CD4-positive, alpha-beta T cell treated with Interleukin-10 for 1 hour (primary cell): ENCODE results near the gene NANOS2.
A peak's percentile ranks its signal among the peaks of the same experiment; 100 is the strongest.

ENCODE experiments used
- DNase-seq: peaks from one replicate; pipeline ENCODE4 v3.0.0-alpha.2; 2020

The NANOS2 gene

GRCh38 chr19:45890877-45891276, 23.7 kb downstream of the NANOS2 start:
- no peak for DNase-seq

DNA sequence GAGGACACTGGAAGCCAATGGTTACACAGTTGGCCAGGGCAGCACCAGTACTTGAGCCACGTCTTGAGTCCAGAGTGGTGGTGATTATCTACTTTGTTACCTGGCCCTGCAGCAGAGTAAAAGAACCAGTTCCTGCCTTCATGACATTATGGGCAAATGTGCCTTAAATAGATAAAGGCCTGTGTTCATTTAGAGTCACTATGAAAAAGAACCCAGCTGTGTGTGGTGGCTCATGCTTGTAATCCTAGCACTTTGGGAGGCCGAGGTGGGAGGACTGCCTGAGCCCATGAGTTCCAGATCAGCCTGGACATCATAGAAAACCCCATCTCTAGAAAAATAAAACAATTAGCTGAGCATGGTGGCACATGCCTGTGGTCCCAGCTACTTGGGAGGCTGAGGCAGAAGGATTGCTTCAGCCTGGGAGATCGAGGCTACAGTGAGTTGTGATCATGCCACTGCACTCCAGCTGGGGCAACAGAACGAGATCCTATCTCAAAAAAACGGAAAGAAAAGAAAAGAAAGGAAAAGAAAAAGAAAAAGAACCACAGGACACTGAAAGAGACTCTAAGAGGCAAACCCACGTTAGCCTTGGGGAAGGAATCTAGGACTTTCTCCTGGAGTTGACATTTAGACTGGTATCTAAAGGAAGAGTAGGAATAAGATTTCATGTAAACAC, 25.2 kb downstream of the NANOS2 start:
- no peak for DNase-seq

GRCh38 chr19:45887200-45887710, 27.3 kb downstream of the NANOS2 start:
- DNase-seq = no peak

- peak; percentile 94 for DNase-seq
Observed at GRCh38 chr19:45886427-45887199, 28.0 kb downstream of the NANOS2 start.

- DNase-seq = peak; percentile 92
Observed at GRCh38 chr19:45885556-45886426, 28.8 kb downstream of the NANOS2 start, which contains the start of gene IRF2BP1. Gene IRF2BP1, minus strand, starts transcription at chr19:45886141. Its CDS starts 367 bp downstream, at chr19:45885774.

DNA sequence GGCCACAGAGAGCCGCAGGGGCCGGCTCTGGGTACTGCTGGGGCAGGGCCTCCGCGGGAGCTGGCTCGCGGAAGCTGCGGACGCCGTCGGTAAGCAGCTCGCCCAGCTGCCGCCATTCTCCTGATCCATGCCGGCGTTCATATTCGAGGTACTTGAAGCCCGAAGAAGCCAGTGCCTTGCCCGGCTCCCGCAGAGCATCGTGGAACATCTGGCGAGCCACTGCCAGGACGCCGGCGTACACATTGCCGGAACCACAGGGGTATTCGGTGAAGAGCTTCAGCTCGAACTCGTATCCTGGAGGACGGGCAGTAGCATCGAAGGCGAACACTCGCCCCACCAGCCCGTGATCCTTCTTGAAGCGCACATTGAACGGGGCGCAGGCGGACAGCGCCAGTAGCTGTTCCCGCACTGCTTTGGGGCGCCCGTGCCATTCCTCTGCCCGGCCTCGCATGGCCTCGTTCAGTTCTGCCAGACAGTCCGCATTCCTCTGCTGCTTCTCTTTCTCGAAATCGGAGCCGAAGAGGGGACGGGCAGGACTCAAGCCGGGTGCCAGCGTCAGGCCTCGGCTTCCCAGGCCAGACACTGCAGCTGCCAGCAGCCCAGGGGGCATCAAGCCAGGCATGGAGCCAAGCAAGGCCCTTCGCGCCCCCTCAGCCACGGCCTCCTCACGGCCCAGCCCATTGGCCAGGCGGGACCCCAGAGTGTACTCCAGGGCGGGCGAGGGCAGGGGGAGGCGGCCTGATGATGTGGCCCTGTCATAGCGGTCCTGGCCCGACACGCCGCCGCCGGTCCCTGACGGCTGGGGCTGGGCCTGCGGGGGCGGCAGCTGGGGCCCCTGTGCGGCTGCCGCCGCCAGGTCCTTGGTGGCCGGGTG, 29.7 kb downstream of the NANOS2 start:
- DNase-seq = no peak

DNA sequence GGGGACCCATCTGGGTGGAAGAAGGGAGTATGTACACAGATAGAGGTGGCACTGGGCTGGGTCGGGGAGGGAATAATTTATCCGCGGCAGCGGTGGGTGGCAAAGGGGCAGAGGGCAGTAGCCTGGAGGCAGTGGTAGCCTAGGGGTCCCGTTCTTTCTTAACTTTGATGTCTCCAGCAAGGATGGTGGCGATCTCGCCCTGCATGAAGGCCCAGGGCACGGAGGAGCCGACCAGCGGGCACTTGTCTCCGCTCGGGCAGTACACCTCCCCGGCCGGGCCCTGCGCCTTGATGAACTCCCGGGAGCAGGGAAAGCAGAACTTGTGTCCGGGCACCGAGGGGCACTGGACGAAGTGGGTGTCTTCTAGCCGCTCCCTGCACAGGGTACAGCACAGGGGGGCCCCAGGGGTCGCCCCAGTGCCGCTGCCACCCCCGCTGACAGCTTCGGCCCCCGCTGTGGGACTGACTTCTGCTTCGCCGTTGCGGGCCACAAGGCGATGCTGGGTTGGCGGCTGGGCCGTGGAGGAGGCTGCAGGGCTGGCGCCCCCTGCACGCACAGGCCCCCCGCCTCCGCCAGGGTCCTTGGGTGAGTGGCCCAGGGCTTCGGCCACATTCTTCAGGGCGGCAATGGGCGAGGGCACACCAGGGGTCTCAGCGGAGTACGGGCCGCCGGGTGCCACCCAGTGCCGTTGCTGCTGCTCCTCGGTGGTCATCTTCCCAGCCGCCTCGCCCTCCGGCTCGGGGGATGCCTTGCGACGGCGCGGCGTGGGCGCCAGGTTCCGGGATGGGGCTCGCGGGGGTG, 30.5 kb downstream of the NANOS2 start:
- no peak for DNase-seq

DNA sequence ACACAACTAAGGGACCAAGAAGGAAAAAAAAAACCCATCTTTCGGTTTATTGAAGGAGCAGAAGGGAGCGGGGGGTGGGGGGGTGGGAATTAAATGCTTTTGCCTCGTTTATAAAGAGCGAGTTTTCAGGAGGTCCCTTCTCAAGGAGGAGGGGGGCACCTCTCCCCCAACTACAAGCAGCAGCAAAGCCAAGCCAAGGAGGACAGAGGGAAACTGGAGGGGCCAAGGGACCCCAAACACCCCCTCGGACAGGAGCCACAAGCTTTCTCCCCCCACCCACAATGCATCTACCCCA, 31.0 kb downstream of the NANOS2 start:
- DNase-seq = no peak

DNA sequence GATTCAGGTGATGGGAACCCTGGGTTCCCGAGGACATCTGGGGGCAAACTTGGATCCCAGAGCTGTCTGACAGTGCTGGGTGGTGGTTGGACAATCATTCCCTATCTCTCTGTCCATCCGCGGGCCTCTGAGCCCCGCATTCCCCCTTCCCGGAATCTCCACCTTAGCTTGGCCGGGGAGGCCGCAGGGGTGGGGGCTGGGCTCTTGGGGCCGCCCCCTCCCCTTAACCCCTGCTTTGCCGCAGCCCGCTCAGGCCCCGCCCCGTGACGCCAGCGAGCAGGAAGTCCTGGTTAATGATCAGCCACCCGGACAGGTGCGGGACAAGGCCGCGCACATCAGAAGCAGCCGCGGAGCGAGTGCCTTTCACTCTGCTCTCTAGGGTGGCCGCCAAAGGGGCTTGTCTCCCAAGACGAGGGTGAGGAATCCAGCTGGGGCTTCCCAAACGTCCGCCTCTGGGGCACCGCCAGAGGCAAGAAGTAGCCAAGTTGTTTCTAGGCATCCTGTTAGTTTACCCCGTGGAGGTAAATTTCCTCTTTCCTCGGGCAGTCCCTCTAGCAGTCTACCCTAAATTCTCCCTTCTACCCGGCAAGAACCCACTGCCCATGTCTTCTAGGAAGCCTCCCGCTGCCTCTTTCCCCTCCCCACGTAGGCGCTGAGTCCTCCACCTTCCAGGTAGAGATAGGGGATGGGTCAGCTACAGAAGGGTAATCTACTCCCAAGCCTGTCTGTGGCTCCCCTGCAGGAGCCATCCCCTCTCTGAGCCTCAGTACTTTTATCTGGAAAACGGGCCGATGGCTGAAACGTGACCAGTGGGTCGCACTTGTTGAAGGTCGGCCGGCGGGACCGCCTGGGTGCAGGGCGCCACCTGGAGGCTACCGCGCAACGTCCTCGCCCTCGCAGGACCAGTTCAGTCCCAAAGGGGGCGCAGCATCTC, 31.7 kb downstream of the NANOS2 start:
- peak; percentile 87 for DNase-seq

- DNase-seq = no peak
Observed at GRCh38 chr19:45881909-45882528, 32.6 kb downstream of the NANOS2 start.

DNA sequence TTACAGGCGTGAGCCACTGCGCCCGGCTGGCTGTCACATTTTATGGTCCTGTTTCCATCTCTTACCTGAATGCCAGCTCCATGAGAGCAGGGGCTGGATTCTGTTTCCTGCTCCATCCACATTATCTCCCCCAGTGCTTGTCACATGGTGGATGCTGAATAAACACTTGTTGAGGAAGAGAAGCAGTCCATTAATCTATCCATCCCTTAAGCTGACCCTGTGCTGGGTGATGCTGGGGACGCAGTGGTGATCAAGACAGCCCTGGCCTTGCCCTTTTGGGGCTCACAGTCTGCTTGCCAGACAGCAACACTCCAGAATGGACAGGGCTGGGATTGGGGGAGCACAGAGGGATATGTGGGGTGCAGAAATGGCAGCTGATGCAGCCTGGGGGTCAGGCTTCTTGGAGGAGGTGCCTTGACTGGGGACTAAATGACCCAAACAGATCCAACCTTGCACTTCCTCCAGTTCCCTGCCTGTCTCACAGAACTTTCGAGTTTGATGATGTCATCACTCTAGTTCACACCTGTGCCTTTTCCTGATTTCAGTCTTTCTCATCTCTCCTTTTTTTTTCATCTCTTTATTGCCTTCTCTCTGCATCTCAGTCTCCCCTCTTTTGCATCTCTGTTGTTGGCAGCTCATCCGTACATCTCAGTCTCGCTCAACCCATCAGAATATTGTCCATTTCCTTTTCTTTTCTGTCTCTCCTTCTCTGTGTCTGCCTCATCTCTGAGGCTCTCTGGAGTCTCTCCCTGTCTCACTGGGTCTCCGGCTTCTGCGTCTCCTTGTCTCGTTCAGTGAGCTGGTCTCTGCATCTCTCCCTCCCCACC, 33.3 kb downstream of the NANOS2 start:
- DNase-seq = no peak

DNA sequence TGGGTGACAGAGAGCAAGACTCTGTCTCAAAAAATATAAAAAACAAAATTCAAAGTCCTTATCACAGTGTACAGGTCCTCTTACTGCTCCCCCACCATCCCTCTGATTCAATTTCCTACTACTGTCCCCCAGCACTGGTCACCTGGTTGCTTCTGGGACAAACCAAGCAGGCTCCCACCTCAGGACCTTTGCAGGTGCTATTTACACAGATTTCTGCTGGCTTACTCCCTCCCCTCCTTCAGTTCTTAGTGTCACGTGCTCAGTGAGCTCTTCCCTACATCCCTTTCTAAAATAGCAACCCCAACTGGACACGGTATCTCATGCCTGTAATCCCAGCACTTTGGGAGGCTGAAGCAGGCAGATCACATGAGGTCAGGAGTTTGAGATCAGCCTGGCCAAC, 34.6 kb downstream of the NANOS2 start:
- no peak for DNase-seq

DNA sequence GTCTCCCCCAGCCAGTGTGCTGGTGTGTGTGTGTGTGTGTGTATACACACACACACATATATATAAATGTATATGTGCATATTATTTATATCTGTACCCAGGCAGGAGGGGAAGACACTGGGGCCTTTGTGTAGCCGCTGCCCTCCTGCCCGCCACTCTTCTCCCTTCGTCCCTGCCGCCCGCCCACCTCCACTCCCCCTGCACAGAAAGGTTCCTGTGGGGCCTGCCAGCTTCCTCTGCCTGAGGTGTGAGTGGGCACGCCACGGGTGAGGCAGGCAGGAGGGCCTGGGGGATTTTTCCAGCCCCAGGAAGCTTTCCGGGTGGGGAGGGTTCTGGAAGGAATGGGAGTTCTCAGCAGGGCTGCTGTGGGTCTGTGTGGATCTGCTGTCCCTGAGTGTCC, 35.5 kb downstream of the NANOS2 start:
- DNase-seq = no peak

GRCh38 chr19:45878043-45878794, 36.4 kb downstream of the NANOS2 start:
- no peak for DNase-seq

DNA sequence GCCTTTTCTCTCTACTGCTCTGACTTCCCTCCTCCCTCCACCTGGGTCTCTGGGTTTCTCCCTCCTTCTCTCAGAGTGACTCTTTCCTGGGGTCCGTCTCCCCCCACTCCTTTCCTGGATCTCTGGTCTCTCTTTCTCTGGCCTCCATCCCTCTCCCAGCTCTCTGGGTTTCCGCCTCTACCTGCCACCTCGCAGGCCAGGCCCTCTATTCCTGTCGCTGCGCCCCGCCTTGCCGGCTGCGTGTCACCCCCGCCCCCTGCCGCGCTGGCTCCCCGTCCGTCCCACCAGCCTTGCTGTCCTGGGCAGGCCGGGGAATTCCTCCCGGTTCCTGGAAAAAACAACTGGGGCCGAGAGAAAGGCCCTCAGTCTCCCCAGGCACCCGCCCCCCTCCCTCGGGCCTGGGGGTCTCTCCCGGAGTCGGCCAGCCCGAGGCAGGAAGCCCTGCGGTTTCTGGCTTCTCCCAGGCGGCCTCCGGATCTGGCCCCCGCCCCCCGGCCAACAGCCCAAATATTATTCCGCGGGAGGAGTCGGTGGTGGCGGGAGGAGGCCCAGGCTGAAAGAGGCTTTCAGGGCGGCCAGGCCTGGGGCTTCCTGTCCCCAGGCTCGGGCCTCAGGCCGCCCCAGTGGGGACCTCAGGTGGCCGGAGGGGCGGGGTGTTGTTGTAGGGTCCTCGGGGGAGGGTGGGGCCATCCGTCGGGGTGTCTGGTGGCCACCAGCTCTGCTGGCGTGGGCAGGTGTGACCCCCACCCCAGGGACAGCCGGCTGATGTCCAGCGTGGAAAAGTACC, 38.0 kb downstream of the NANOS2 start:
- DNase-seq = no peak

- no peak for DNase-seq
Observed at GRCh38 chr19:45876161-45876410, 38.5 kb downstream of the NANOS2 start.

DNA sequence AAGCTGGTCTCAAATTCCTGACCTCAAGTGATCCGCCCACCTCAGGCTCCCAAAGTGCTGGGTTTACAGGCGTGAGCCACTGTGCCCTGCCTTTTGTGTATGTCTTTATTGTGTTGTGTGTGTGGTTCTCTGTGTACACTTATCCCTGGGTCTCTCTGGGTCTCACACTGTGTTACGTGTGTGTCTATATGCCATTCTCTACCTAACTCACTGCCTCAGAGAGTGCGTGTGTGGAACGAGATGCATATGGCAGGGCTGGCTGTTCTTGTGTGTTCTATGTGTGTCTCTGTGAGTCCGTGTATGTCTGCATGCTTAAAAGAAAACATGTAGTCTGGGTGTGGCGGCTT, 40.0 kb downstream of the NANOS2 start:
- DNase-seq = no peak
